CD1c-positive myeloid dendritic cell (primary cell): ENCODE results near the gene BRF1.
"Not testable (repeated sequence)": the region's sequence is repeated elsewhere in the genome, so short reads cannot be mapped to it uniquely, and the experiment has no call there.

Experiments used
- DNase-seq: peaks from one replicate; pipeline ENCODE4 v3.0.0-alpha.2; 2016; ENCODE audit errors: extremely low spot score

The BRF1 gene

DNA sequence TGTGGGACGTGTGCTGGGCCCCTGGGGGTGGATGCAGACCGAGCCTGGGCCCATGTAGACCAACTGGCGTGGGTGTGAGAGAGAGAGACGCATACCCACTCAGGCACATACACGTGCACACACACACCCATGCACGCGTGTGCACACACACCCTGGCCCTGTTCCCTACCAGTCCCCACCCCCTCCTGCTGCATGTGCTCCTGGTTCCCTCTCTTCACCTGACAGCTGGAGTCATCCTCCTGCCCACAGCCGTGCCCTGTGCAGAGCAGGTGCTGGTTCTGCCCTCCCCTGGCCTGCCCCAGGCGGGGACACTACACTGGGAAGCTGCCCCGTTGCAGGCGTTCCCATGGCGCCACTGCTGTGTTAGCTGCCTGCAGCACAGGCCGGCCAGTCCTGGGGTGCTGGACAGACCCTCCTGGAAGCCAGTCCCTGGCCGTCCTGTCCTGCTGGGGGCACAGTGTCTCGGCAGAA lies 32.3 kb upstream of the BRF1 start:
- no peak for DNase-seq

DNA sequence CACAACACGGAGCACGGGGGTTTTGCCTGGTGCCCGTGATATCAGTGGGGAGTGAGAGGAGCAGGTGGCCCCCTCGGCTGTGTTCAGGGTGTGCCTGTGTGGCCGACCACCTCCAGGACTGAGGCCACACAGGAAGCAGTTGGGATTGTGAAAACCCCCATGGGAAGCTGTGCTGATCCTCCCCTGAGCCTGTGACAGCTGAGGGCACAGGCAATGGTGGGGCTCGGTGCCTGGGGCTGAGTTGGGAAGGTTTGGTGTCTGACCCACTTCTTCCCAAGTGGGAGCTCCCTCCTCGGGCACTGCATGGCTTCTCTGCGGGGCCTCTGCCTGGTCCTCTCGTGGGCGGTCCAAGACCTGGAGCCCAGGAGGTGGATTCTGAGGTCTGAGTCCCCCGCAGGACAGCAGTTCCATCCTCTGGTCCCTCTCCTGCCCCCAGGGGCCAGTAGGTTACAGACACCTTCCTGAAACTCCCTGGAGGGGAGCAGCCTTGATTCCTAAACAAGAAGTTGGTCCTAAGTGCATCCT lies 31.6 kb upstream of the BRF1 start:
- DNase-seq, result no peak

DNA sequence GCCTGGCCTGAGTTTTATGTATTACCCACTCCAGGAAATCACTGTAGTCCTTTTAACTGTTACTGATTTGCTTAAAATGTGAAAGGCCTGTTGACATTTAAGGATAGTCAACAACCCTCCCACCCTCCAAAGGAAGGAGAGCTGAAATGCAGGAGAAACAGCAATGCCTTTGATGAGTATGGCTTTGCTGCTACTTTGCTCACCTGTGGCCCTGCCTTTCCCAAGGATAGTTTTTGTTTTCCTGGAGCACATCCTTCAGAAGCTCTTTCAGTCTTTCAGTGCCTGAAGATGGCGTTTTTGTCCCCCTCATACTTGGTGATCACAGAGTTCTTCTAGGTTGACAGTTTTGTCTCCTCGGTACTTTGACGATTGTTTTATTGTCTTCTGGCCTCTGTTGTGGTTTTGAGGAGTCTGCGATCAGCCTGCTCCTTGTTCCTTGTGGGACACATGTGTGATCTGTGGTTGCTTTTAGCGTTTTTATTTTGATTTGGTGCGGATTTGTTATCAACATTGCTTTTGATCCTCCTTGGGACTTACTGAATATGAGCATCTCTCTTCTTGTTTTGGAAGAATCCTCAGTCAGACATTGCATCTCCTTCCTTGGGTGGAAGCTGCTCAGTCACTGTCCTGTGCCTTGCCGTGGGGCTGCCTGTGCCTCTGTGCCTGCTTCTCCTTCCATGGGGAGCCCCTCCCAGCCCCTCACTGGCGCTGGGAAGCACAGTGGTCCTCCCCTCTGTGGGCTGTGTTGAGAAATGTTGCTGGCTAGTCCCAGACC lies 31.0 kb upstream of the BRF1 start:
- DNase-seq, result no peak

DNA sequence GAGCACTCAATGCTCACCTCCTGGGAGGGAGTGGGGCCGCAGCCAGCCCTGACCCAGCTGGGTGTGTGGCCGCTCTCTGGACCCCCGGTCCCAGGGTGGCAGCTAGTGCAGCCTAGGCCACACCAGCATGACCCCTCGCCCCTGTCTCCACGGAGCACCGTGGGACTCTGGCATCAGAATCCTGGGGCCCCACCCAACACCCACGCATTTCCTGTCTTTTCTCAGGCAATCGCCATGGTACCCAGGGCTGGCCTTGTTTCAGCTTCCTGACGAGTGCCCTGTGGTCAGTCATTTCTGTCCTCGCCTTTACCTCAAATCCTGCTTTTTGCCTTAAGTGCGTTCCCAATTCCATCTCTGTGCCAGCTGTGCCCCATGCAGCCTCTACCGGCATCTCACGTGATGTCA lies 29.7 kb upstream of the BRF1 start:
- peak; percentile 71 for DNase-seq

DNA sequence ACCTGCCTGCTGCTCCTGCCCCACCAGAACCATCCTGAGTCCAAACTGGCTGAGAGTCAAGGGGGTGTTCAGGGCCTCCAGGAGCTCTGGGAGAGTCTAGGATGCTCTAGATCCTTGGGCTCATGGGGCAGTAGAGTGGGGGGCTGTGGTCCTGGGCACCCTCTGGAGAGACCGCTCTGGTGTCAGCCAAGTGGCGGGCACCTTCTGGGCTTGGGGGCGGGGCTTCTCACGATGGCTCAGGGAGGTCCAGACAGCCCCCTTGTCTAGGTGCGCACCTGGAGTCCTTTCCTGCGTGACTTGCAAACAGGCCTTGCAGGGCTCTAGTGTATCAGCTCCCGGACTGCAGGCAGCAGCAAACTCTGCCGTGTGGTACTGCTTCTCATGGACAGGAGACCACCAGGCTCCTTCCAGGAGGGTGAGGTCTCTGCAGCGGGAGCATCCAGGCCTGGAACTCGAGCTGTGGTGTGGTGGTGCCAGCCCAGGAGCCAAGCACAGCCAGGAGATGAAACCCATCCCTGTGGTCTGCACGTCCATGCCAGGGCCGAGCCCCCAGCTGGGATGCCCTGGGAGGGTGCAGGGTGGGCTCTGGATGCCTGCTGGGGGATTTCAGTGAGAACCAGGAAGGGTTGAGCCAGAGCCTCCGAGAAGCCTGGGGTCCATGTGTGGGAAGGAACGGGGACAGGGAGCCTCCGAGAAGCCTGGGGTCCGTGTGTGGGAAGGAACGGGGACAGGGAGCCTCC lies 28.8 kb upstream of the BRF1 start:
- DNase-seq, result no peak

DNA sequence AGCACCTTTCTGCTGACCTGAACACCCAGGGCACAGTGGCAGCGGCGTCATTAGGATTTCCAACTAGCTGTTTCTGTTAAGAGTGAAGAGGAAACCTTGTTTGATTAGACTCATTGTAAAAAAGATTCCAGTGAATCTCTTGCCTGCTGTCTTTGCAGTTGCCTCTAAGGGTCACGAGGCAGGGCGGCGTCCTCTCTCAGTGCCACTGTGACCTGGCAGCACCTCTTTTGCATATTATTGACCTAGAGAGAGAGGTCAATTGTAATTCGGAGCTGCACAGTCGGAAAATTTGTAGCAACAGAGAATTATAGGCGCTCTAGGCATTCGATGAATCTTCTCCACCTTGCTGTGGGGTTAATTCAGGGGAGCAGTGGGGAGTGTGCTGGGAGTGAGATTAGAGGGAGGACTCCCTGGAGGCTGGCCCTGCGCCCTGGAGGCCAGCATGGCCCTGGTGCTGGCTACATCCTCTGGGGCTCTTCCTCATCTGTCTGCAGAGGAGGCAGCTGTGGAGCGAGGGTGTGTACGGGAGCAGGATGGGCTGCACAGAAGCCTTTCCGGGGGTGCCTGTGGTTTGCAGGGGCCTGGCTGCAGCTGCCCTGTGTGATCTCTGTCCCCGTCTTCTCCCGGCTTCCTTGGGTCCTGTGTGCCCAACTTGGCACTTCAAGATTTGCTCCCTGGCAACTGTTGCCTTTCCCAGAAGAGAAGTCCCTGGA lies 28.0 kb upstream of the BRF1 start:
- DNase-seq, result no peak

DNA sequence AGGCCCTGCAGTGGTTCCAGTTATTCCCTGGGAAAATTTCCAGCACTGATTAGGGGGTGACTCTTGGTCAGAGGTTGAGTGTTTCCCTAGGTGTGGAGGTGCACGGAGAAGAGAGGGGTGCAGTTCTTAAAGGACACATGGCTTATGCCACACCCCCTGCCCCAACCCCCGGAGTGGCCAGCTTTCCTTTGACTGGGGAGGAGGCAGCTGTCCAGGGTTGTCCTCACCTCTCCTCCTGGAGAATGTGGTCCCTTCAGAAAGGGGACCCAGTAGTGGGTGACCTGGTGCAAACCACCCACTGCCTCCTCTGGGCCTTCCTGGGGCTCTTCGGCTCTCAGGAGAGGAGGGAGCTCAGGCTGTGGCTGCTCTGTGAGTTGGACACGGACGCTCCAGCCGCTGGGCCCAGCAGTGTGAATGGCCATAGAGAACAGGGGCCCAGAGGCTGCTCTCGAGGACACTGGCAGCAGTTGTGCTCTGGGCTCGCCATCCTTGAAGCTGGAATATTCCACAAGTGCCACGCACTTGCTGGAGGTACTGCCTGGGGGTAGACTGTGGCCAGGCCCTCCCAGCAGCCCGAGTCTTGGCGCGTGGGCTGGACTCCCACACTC lies 27.4 kb upstream of the BRF1 start:
- no peak for DNase-seq

DNA sequence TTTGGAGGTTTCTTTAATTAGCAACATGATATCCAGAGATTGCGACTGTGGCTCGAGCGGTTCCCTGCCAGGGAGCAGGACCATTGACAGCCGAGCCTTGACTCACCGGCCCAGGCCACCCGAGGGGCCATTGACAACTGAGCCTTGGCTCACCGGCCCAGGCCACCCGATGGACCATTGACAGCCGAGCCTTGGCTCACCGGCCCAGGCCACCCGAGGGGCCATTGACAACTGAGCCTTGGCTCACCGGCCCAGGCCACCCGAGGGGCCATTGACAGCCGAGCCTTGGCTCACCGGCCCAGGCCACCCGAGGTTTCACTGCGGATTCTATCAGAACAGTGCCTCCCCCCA lies 26.9 kb upstream of the BRF1 start:
- DNase-seq, result not testable (repeated sequence)

DNA sequence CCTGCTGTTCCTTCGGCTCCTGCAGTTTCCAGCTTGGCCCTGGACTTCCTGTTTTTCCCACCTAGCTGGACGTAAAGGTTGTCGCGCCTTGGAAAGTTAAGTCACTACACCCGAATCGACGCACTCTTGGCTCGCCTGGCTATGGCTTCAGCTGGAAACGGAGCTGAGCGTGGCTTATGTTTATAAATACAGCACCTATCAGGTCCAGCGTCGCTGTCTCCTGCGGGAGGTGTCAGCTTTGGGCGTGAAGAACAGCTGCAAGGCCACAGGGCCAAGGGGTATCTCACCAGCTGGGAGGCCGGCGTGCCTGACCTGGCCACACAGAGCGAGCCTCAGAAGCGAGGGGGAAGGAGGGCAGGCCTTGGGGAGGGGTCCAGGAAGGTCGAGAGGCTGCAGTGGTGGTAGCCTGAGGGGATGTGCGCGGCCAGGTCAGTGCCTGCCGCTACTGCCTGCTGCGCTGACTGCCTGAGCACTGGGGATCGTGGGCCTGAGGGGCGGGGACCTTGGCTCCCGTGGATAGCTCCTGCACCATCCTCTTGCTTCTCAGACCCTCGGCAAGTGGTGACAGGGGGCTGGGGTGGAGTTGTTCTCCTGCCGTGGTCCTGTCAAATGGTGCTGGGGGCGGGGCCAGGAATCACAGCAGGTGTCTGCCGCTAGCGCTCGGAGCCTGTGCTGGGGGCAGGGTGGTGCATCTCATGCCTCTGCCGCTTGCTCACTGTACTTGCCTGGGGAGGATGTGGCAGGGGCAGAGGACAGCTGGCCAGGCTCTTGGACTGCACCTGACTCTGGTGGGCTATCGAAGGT lies 26.3 kb upstream of the BRF1 start:
- DNase-seq, result no peak

DNA sequence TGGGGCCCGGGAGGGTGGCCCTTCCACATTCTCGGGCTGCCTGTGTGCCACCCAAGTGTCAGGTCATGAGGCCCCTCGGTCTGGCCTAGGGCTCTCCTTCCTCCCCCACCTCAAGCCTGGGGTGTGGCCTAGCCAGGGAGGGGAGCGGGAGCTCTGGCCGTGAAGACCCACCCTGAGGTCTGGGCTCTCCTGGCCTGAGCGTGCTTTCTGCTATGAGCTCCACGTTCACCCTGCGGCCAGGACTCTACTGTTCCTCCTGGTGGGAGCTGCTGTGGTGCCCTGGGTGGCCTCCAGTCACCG lies 25.7 kb upstream of the BRF1 start:
- no peak for DNase-seq

DNA sequence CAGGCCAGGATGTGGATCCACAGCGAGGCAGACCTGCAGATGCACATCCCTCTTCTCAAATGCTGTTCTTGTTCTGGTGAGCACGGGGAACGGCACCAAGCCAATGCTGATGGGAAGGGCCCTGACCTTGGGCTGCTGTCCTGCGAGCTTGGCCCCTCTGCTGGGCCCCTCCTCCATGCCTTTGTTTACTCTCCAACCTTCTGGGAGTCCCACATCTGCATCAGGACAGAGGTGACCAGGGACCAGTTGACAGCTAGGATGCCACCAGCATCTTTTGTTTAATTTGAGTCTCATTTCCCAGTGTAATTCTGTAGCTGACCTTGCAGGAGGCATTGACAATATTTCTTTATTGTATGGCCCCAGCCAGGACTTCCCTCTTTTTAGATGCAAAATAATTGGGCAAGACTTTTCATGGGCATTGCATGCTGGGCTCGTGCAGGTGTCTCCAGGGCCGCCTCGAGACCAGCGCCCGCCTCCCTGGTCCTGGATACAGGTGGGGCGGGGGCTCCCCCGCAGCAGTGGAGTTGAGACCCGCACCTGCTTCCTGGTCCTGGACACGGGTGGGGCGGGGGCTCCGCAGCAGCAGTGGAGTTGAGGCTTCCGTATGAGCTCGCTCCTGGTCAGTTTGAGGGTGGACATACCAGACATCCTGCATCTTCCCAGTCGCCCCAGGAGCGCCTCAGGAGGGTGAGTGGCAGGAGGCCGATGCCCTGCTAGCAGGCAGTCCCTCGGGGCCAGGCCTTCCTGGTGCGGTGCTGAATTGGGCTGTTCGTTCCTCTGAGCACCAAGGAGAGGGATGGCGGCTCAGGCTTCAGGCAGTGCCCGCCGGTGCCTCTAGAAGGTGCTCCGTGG lies 25.1 kb upstream of the BRF1 start:
- DNase-seq, result no peak

DNA sequence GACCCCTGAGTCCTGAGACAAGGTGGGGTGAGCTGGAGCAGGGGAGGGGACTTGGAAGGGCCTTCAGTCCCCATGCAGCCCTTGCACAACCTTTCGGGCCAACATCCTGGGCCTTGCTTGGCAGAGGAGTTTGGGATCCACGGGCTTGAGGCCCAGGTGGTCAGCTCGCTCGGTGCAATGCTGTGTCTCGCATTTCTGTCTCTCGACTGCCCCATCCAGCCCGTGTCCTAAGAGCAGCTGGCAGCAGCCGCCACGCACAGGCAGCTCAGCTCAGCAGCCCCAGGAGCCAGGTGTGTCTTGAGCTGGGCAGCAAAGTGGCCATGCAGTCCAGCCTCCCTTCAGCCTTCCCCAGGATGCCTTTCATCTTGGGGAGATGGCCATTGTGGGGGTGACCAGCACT lies 24.5 kb upstream of the BRF1 start:
- no peak for DNase-seq

DNA sequence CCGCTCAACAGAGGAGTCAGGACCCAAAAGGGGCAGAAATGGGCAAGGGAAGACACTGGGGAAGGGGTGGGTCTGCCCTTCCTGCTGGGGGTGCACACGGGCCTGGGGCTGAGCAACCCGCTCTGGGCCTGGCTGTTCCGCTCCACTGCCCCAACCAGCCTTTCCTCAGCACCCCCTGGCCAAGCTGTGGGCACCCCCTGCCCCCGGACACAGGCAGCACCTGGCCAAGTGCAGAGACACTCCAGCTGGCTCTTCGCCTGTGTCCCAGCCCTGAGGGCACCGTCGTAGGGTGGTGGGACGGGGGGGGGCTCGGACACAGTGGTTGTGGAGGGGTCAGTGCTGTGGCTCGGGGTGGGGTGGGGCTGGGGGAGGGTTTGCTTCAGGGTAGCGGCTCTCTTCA lies 24.1 kb upstream of the BRF1 start:
- no peak for DNase-seq

DNA sequence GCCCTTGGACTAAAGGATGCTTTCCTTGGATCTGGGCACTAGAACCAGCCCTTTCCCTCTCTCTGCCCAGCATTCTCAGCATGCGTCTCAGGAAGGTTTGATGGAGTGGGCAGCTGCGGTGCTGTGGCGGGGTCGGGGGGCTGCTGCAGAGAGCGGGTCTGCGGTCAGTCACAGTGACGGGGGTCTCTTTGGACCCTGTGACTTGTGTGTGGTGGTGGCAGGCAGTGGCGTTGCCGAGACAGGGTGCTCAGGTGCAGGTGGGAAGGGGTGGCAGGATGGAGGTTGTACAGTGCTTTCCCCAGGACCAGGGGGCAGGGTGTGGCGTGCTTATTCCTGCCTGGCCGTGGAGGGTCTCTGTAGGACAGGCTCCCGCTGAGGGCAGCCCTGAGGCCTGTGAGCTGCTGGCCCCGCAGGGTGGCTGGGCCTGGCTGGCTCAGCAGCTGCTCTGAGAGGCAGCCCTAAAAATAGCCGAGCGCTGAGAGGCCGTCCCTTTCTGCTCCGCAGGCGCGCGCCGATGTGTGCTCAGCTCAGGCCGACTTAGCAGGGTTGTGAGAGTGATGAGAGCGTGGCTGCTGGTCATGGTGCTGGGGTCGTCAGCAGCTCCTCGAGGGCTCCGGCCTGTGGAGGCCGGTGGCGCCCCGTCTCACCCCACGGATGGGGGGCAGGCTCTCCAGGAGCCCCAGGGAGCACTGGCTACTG lies 23.4 kb upstream of the BRF1 start:
- DNase-seq, result no peak

DNA sequence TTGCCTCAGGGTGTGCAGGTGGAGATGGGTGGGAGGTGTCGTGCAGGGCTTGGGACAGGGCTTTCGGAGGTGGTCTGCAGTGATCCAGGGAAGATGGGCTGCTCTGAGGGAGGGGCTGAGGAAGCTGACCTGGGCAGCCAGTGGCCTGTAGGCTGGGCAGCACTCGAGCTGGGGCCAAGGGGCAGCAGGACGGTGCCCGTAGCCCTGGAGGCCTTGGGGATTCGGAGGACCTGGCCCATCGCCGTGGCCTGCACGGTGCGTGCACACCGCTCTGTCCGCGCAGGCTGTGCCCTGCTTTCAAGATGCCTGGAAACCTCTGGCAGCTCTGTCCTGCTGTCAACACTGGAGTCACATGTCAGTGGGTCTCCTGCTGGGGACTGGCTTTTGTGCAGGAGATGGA lies 22.9 kb upstream of the BRF1 start:
- no peak for DNase-seq

DNA sequence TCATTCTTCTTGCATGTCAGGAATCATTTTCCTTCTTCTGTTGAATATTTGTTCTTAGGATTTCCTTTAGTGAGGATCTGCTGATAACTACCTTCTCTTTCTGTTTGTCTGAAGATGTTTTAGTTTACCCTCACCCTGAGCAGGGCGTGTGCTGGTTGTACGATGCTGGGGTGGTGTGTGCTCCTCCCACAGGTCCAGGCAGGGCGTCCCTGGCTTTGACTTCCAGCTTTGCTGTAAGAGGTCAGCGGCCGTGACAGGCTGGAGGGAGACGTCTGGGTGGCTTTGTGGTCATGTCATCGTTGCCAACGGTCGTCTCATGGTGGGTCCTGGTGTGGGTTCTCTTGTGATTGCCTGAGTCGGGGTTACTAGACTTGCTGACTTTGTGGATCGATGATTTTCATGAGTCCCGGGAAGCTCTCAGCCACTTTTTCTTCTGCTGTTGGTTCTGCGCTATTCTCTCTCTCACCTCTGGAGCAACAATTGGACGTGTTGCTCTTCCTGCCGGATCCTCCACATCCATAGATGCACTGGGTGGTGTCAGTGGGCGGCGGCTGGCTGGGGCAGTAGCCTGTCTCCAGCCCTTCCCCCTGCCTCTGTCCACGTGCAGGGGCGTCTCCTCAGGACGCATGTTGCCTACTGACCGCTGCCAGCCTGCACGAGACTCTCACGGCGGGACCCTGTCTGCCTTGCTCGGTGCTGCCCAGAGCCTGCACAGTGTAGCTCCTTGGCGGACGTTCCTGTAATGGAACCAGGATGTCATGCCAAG lies 22.2 kb upstream of the BRF1 start:
- no peak for DNase-seq

DNA sequence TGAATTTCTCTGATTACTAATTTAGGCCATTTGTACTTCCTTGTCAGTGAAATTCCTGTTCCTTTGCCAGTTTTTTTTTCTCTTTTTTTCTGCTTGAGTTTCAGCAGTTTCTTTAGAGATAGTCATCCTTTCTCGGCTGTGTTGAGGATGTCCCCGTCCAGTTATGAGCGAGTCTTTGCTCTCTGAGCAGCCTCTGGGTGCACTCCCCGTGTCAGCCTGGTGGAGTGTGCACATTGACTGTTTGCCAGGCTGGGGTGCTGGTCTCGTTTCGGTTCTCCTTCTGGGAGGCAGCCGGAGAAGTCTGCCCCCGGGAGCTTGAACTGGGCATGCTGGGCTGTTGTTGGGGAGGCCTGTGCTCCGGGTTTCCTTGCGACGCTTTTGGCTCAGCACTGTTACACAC lies 16.7 kb upstream of the BRF1 start:
- DNase-seq, result peak; percentile 88

DNA sequence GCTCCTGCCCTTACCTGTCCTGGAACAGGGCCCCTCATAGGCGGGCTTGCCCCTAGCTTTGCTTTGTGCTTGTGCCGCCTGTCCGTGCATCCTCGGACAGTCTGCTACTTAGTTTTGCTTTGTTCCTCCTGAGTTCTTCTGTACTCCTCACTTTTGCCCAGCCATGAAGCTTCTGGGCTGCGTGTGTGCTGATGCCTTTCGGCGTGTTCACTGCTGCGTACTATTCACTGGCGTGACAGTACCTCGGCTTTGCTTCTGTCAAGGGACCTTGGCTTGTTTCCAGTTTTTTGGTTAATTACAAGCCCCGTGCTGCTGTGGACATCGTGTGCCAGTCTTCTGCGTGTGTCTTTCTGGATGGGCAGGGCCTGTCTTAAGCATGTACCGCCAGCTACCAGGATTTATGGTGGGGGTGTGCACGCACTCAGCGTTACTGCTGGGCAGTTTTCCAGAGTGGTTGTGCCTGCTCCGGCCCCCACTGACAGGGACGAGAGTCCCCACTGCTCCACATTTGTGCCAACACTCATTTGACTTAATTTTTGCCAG lies 16.2 kb upstream of the BRF1 start:
- no peak for DNase-seq

DNA sequence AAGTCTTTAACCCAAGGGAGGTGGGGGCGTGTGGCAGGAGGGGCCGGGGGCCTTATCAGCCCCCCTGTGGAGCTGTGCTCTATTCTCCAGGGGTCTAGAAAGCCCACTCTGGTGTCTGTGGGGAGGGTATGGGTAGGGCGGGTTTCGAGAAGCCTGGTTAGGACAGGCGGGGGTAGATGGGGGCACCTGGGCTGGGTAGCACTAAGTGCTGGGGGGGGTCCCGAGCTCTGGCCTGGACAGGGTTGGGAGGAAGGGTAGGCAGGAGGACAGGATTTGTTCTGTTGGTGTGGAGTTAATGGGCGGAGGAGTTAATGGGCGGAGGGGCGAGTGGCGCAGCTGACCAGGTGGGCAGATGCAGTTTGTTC lies 15.8 kb upstream of the BRF1 start:
- no peak for DNase-seq
